Small intestine (tissue), 7 donors: Measurements from ENCODE around the gene MEPCE. TPM values are rescaled to one million over a fixed set of nuclear protein-coding genes. Genes with fewer than 3 reads are reported as not detected.
A peak's percentile ranks its signal among the peaks of the same experiment; 100 is the strongest.

Experiments used
- DNase-seq, 2 donors: peaks; one replicate each; pipeline versions ENCODE4 v3.0.0 to v3.0.0-alpha.2; 2013
- FAIRE-seq: peaks from 2 replicates; lab custom pipeline; 2012; peaks lifted over from hg19 to GRCh38; lab: Jason Lieb, UNC
- H3K27ac ChIP-seq, 3 donors: one replicate each; pipeline ENCODE4 v1.5.1; 2013; ENCODE audit warnings: low read length in 2 of 3, mild to moderate bottlenecking in 2 of 3, control low read depth in 1 of 3, inconsistent platforms in 1 of 3, low read depth in 1 of 3, moderate library complexity in 1 of 3
- H3K27me3 ChIP-seq, 3 donors: one replicate each; pipeline ENCODE4 v1.6.1; 2013; ENCODE audit warnings: low read length in 3 of 3, inconsistent platforms in 1 of 3; ENCODE audit not compliant: control insufficient read depth in 3 of 3, insufficient read depth in 3 of 3
- H3K36me3 ChIP-seq, 3 donors: one replicate each; pipeline ENCODE4 v1.6.1; 2013; ENCODE audit warnings: low read length in 3 of 3, inconsistent platforms in 1 of 3, low read depth in 1 of 3, mild to moderate bottlenecking in 1 of 3, moderate library complexity in 1 of 3; ENCODE audit not compliant: control insufficient read depth in 3 of 3, insufficient read depth in 2 of 3
- H3K4me1 ChIP-seq, 3 donors: one replicate each; pipeline ENCODE4 v1.6.1; 2013; ENCODE audit warnings: low read length in 2 of 3, inconsistent platforms in 1 of 3, low read depth in 1 of 3, mild to moderate bottlenecking in 1 of 3, moderate library complexity in 1 of 3; ENCODE audit not compliant: control insufficient read depth in 3 of 3, insufficient read depth in 2 of 3
- H3K4me3 ChIP-seq, 3 donors: one replicate each; pipeline ENCODE4 v1.5.1; 2013; ENCODE audit warnings: low read length in 3 of 3, control low read depth in 1 of 3, inconsistent platforms in 1 of 3, low read depth in 1 of 3, mild to moderate bottlenecking in 1 of 3, moderate library complexity in 1 of 3
- H3K9me3 ChIP-seq, 2 donors: one replicate each; pipeline ENCODE4 v1.6.1; 2013; ENCODE audit warnings: low read depth in 1 of 2, low read length in 1 of 2; ENCODE audit not compliant: control insufficient read depth in 2 of 2, insufficient read depth in 1 of 2
- WGBS, 3 donors: extraction: QIAGEN DNeasy Blood & Tissue Kit; methylation state at CpG; one replicate each; pipeline ENCODE4 v1.1.7; 2013; 5-methylcytosine and 5-hydroxymethylcytosine counted together
- polyA plus RNA-seq, 4 donors: library from polyadenylated mRNA; stranded (reverse) in 3 of 4; unstranded in 1 of 4; fragments of 200-250 nt in 3 of 4; fragments of 120-200 nt in 1 of 4; gene quantifications; one replicate each; pipeline versions ENCODE4 v1.2.1 to v1.2.3, GENCODE V29; 2013
- donor health status: healthy with polysubstance abuse.
- donor health status: control.
- donor health status: control.
- donor health status: Bipolar disorder and iron deficiency.
- donor health status: healthy.

The MEPCE gene
- polyA plus RNA-seq, 4 donors, result 26.8 to 41.1 (median 30.7) TPM

DNA sequence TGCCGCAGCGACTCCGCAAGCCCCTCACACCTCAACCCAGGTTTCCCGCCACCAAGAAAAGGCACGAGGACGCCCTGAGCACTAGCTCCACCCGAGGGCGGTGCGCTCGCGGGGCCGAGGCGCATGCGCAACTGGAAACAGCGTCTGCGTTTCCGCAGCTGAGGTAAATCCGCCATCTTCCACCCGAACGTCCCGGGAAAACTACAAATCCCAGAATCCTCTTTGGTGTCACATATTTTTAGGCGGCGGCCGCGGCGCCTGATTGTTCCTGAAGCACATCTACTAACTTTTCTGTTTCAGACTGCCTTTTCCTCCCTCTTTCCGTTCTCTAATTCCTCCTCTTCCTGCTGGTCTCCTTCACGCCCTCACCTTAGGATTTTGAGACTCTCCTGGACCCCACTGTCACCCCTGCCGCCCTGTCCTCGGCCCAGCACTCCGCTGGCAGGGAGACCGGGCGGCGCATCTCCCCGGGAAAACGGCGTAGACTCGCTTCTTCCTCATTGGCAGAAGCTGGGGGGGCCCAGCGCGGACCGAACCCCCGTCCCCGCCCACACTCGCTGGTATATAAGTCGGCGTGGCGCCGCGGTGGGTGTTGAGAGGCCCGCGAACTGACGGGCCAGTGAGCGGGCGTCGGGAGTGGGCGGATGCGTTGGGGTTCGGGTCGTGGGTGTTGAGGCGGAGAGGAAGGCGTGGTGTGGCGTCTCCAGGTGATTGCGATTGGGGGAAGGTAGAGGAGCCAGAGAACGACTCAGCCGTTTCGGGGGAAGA, 1.2 kb upstream of the MEPCE start, which contains the start of gene ZCWPW1:
Gene ZCWPW1, minus strand, starts transcription at position 505 of the 768 bp plus-strand sequence. CDS start 8,054 bp downstream, outside the sequence.
- WGBS, 3 donors, result 0 to 1% (median 0%) methylated on average over 66 of the region's 66 CpGs
- peaks cover 0 to 30% (median 2%) of the 10 kb centered on the region in 3 donors for H3K4me1 ChIP-seq
- H3K9me3 ChIP-seq, result peaks cover 0 to 5% of the 10 kb centered on the region in 2 donors
- H3K27ac ChIP-seq, result peak within 1 kb of the TSS; percentile 92 to 100 (median 94)
- FAIRE-seq (no peak), DNase-seq (peak; percentile 97 to 99)
- peak within 1 kb of the TSS; percentile 81 to 88 (median 83) for H3K4me3 ChIP-seq
- peaks cover 0 to 28% (median 0%) of the 10 kb centered on the region in 3 donors for H3K36me3 ChIP-seq
- H3K27me3 ChIP-seq, result no peaks in the 10 kb centered on the region

DNA sequence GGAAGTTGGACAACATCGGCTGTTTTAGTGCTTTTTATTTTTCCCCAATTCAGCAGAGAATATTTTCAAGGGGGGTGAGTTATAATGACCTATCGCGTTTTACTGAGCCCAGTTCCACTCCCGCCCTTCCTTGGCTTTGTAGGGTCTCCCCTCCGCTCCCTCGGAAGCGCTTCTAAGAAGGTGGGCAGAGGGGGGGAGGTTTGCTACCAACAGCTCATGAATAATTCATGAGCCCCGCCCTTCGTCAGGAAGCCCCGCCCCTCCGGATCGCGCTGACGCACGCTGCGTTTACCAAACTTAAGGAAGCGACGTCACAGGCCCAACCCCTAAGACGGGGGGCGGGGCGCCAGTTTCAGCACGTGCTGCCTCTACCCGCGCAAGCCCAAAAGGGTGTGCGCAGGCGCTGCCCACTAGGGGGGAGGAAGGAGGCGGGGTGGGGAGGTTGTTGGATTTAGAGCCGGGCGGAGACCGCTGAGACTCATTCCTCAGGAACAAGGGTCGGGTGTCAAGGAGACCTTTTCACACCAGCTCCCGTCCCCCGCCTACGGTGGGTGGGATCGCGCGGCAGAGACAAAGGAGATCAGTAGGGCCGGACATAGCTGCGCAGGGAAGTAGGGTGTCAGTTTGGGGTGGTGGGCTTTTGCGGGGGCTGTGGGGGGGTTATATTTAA, 529 bp upstream of the MEPCE start:
- Histone ChIP-seq H3K4me3 (peak overlapping the region; percentile 81 to 88 (median 83)), H3K9me3 (peaks cover 0 to 5% of the 10 kb centered on the region in 2 donors), H3K27me3 (no peaks in the 10 kb centered on the region), H3K36me3 (peaks cover 0 to 36% (median 0%) of the 10 kb centered on the region in 3 donors), H3K4me1 (peaks cover 0 to 30% (median 2%) of the 10 kb centered on the region in 3 donors), H3K27ac (peak overlapping the region; percentile 92 to 100 (median 94))
- FAIRE-seq, result no peak
- peak; percentile 100 for DNase-seq
- WGBS, 3 donors, result 0 to 1% (median 0%) methylated on average over 36 to 40 of the region's 40 CpGs

DNA sequence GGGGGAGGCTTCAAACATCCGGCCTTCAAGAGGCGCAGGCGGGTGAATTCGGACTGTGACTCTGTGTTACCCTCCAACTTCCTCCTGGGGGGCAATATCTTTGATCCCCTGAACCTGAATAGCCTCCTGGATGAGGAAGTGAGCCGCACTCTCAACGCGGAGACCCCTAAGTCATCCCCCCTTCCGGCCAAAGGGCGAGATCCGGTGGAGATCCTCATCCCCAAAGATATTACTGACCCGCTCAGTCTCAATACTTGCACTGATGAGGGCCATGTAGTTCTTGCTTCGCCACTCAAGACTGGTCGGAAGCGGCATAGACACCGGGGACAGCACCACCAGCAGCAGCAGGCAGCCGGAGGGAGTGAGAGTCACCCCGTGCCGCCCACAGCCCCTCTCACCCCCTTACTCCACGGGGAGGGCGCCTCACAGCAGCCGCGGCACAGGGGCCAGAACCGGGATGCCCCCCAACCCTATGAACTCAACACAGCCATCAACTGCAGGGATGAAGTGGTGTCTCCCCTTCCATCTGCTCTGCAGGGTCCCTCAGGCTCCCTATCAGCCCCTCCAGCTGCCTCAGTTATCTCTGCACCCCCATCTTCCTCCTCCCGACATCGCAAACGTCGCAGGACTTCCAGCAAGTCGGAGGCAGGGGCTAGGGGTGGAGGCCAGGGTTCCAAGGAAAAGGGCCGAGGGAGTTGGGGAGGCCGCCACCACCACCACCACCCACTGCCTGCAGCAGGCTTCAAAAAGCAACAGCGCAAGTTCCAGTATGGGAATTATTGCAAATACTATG, 1.1 kb downstream of the MEPCE start:
- peak overlapping the region; percentile 81 to 88 (median 83) for H3K4me3 ChIP-seq
- H3K27me3 ChIP-seq, result no peaks in the 10 kb centered on the region
- H3K9me3 ChIP-seq, result peaks cover 0 to 5% of the 10 kb centered on the region in 2 donors
- FAIRE-seq, result no peak
- peak; percentile 34 to 55 for DNase-seq
- 23 to 24% (median 23%) methylated on average over 27 to 31 of the region's 31 CpGs for WGBS, 3 donors
- peaks cover 0 to 49% (median 0%) of the 10 kb centered on the region in 3 donors for H3K36me3 ChIP-seq
- peak overlapping the region; percentile 92 to 100 (median 94) for H3K27ac ChIP-seq
- H3K4me1 ChIP-seq, result peaks cover 2 to 40% (median 5%) of the 10 kb centered on the region in 3 donors

DNA sequence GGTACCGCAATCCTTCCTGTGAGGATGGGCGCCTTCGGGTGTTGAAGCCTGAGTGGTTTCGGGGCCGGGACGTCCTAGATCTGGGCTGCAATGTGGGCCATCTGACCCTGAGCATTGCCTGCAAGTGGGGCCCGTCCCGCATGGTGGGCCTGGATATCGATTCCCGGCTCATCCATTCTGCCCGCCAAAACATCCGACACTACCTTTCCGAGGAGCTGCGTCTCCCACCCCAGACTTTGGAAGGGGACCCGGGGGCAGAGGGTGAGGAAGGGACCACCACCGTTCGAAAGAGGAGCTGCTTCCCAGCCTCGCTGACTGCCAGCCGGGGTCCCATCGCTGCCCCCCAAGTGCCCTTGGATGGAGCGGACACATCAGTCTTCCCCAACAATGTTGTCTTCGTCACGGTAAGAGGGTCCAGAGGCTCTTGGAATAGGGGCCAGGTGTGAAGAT, 1.7 kb downstream of the MEPCE start:
- Histone ChIP-seq H3K4me3 (peak overlapping the region in 1 of 3 donors; percentile 83), H3K36me3 (peaks cover 0 to 49% (median 0%) of the 10 kb centered on the region in 3 donors), H3K27ac (peak overlapping the region in 1 of 3 donors; percentile 22), H3K9me3 (peaks cover 0 to 5% of the 10 kb centered on the region in 2 donors), H3K4me1 (peaks cover 2 to 40% (median 5%) of the 10 kb centered on the region in 3 donors), H3K27me3 (no peaks in the 10 kb centered on the region)
- 89 to 92% (median 91%) methylated on average over 23 of the region's 23 CpGs for WGBS, 3 donors
- DNase-seq (no peak), FAIRE-seq (no peak)

DNA sequence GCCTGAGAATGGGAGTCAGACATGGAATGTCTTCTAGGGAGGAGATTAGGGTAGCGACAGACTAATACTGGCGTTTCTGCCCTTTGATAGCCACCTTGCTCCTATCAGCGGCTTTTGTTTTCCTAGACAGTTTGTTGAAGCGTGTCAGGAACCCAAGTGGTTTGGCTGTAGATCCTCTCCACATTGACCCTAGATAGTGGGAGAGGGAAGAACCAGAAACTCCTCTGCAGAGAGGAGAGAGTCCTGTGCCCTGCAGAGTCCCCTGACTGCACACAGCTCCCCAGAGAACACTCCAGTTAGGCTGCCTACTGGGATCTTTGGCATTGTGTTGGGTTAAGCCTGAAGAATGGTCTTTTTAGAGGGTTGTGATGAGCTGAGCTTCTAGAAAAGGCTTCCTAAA, 2.4 kb downstream of the MEPCE start:
- H3K36me3 ChIP-seq, result peaks cover 0 to 49% (median 0%) of the 10 kb centered on the region in 3 donors
- peak overlapping the region in 2 of 3 donors; percentile 2 to 24 for H3K27ac ChIP-seq
- H3K4me1 ChIP-seq, result peaks cover 2 to 40% (median 5%) of the 10 kb centered on the region in 3 donors
- peaks cover 0 to 5% of the 10 kb centered on the region in 2 donors for H3K9me3 ChIP-seq
- peak overlapping the region in 1 of 3 donors; percentile 3 for H3K4me3 ChIP-seq
- DNase-seq (no peak), FAIRE-seq (no peak)
- 49 to 71% (median 52%) methylated on average over 4 of the region's 4 CpGs for WGBS, 3 donors
- H3K27me3 ChIP-seq, result no peaks in the 10 kb centered on the region

DNA sequence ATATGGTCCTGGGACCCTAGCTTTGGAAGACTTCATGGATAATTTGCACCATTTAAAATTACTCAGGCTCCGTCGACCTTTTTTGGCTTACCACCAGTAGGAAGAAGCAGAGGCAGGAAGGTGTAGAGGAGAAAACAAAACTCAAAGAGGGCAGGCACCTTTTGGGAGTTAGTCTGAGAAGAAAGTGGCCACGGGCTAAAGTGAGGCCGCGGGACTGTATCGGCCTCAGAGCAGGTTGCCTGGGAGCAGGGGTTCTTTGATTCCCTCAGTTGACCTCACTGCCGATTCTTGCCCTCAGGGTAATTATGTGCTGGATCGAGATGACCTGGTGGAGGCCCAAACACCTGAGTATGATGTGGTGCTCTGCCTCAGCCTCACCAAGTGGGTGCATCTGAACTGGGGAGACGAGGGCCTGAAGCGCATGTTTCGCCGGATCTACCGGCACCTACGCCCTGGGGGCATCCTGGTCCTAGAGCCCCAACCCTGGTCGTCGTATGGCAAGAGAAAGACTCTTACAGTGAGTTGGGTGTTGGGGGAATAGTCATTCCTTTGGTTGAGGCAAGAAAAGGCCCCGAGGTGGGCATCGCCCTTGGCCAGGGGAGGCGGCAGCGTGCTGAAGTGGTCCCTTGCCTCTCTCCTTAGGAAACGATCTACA, 3.1 kb downstream of the MEPCE start:
- 84 to 87% (median 87%) methylated on average over 21 of the region's 21 CpGs for WGBS, 3 donors
- Histone ChIP-seq H3K27ac (no peak overlapping the region), H3K4me3 (no peak overlapping the region), H3K9me3 (peaks cover 0 to 3% of the 10 kb centered on the region in 2 donors), H3K4me1 (peaks cover 2 to 39% (median 5%) of the 10 kb centered on the region in 3 donors), H3K36me3 (peaks cover 0 to 49% (median 0%) of the 10 kb centered on the region in 3 donors), H3K27me3 (no peaks in the 10 kb centered on the region)
- DNase-seq (no peak), FAIRE-seq (no peak)

DNA sequence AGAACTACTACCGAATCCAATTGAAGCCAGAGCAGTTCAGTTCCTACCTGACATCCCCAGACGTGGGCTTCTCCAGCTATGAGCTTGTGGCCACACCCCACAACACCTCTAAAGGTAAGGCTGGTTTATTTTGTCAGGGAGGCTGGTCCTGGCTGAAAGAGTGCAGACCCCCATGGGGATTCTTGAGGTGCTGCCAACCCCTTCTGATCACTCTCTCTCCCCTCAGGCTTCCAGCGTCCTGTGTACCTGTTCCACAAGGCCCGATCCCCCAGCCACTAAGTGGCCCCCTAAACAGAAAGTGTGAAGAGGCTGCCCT, 3.6 kb downstream of the MEPCE start:
- H3K4me1 ChIP-seq, result peaks cover 2 to 36% (median 5%) of the 10 kb centered on the region in 3 donors
- 65 to 71% (median 68%) methylated on average over 4 of the region's 4 CpGs for WGBS, 3 donors
- H3K27ac ChIP-seq, result no peak overlapping the region
- H3K9me3 ChIP-seq, result no peaks in the 10 kb centered on the region
- H3K36me3 ChIP-seq, result peaks cover 0 to 49% (median 0%) of the 10 kb centered on the region in 3 donors
- FAIRE-seq (no peak), DNase-seq (no peak)
- no peak overlapping the region for H3K4me3 ChIP-seq
- no peaks in the 10 kb centered on the region for H3K27me3 ChIP-seq
